SK-N-SH (cell line): ENCODE results near the gene POC1B. TPM values are rescaled to one million over a fixed set of nuclear protein-coding genes. Genes with fewer than 3 reads are reported as not detected.
A peak's percentile ranks its signal among the peaks of the same experiment; 100 is the strongest.
"Not testable (repeated sequence)": the region's sequence is repeated elsewhere in the genome, so short reads cannot be mapped to it uniquely, and the experiment has no call there.

Experiments
- CTCF ChIA-PET: fragments of 300-600, 350-600 bp; formaldehyde crosslinking; extraction: SDS; loops from one replicate; lab custom pipeline; 2021; lab: Yijun Ruan, JAX
- POLR2A ChIA-PET: fragments of 350-600 bp; sonication (Branson Sonifier 250); formaldehyde crosslinking; extraction: SDS; loops from one replicate; lab custom pipeline; 2020; ENCODE audit warnings: antibody characterized with exemption, inconsistent platforms; lab: Yijun Ruan, JAX
- DNase-seq: peaks from one replicate; pipeline ENCODE4 v3.0.0; 2012
- H2AFZ ChIP-seq: fragments of 200-600 bp; sonication (generic); 2 replicates; pipeline ENCODE4 v1.8.1; 2016; ENCODE audit warnings: antibody characterized with exemption, mild to moderate bottlenecking, low read depth
- H3F3A ChIP-seq: fragments of 200-600 bp; sonication (generic); replicated peaks from 2 replicates; pipeline ENCODE3; 2016; ENCODE audit warnings: antibody characterized with exemption, mild to moderate bottlenecking; ENCODE audit not compliant: insufficient read depth
- H3K27ac ChIP-seq, 2 experiments: fragments of 200-500 bp in 1 of 2; fragments of 200-600 bp in 1 of 2; sonication (Bioruptor generic) in 1 of 2; sonication (generic), shearing (Covaris generic) in 1 of 2; 2 replicates each; pipeline versions ENCODE4 v1.5.1 to v1.6.1; 2014 to 2016; ENCODE audit warnings: low read depth in 2 of 2, inconsistent platforms in 1 of 2, low read length in 1 of 2, mild to moderate bottlenecking in 1 of 2, mixed read lengths in 1 of 2
- H3K27me3 ChIP-seq: fragments of 200-600 bp; sonication (generic), shearing (Covaris generic); 2 replicates; pipeline ENCODE4 v1.6.1; 2016; ENCODE audit warnings: mixed run types; ENCODE audit not compliant: insufficient read depth
- H3K36me3 ChIP-seq, 2 experiments: fragments of 200-500 bp in 1 of 2; fragments of 200-600 bp in 1 of 2; sonication (Bioruptor generic) in 1 of 2; sonication (generic) in 1 of 2; replicated peaks in 1 of 2; 2 replicates each; pipeline versions ENCODE3 to v1.5.1; 2014 to 2016; ENCODE audit warnings: low read length in 1 of 2, mild to moderate bottlenecking in 1 of 2; ENCODE audit not compliant: insufficient read depth in 2 of 2, control insufficient read depth in 1 of 2
- H3K4me1 ChIP-seq, 2 experiments: fragments of 200-500 bp in 1 of 2; fragments of 200-600 bp in 1 of 2; sonication (Bioruptor generic) in 1 of 2; sonication (generic), shearing (Covaris generic) in 1 of 2; 2 replicates each; pipeline versions ENCODE4 v1.5.1 to v1.6.1; 2014 to 2016; ENCODE audit warnings: low read depth in 1 of 2, low read length in 1 of 2, mixed run types in 1 of 2; ENCODE audit not compliant: insufficient read depth in 2 of 2, control insufficient read depth in 1 of 2
- H3K4me2 ChIP-seq: fragments of 200-600 bp; sonication (generic), shearing (Covaris generic); 2 replicates; pipeline ENCODE4 v1.6.1; 2017; ENCODE audit warnings: mixed run types
- H3K4me3 ChIP-seq, 2 experiments: fragments of 200-500 bp in 1 of 2; fragments of 200-600 bp in 1 of 2; sonication (Bioruptor generic) in 1 of 2; sonication (generic), shearing (Covaris generic) in 1 of 2; 2 replicates each; pipeline versions ENCODE4 v1.5.1 to v1.8.1; 2014 to 2016; ENCODE audit warnings: low read depth in 2 of 2, inconsistent platforms in 1 of 2, low read length in 1 of 2, mild to moderate bottlenecking in 1 of 2, mixed read lengths in 1 of 2, moderate library complexity in 1 of 2
- H3K79me2 ChIP-seq: fragments of 200-600 bp; sonication (generic); 2 replicates; pipeline ENCODE4 v1.8.1; 2017; ENCODE audit warnings: mild to moderate bottlenecking; ENCODE audit not compliant: insufficient read depth
- H3K9ac ChIP-seq: fragments of 200-600 bp; sonication (generic); 2 replicates; pipeline ENCODE4 v1.6.1; 2017; ENCODE audit warnings: mixed run types
- H3K9me2 ChIP-seq: fragments of 200-600 bp; sonication (generic); 2 replicates; pipeline ENCODE4 v1.6.1; 2017; ENCODE audit warnings: mixed run types
- H3K9me3 ChIP-seq: fragments of 200-600 bp; sonication (generic); 2 replicates; pipeline ENCODE4 v1.6.1; 2017; ENCODE audit warnings: mixed run types, mild to moderate bottlenecking, moderate library complexity
- H4K20me1 ChIP-seq: fragments of 200-600 bp; sonication (generic); 2 replicates; pipeline ENCODE4 v1.6.1; 2017; ENCODE audit warnings: mild to moderate bottlenecking, mixed run types; ENCODE audit not compliant: insufficient read depth
- CTCF ChIP-seq: fragments of 200-600 bp; sonication (generic); IDR thresholded peaks from 2 replicates; pipeline ENCODE4 v1.6.1; 2017; ENCODE audit warnings: antibody characterized with exemption, mild to moderate bottlenecking, moderate library complexity
- ELF1 ChIP-seq: IDR thresholded peaks from 2 replicates; pipeline ENCODE4 v1.4.0; 2012
- FOSL2 ChIP-seq: IDR thresholded peaks from 2 replicates; pipeline ENCODE4 v1.4.0; 2012; ENCODE audit warnings: low read depth, mild to moderate bottlenecking, moderate library complexity, borderline replicate concordance
- FOXJ3 ChIP-seq: sonication (generic); formaldehyde crosslinking; IDR thresholded peaks from 2 replicates; pipeline ENCODE4 v1.5.1; 2020; ENCODE audit warnings: mild to moderate bottlenecking, missing genetic modification reagents
- GABPA ChIP-seq: IDR thresholded peaks from 2 replicates; pipeline ENCODE4 v1.4.0; 2012; ENCODE audit warnings: low read depth, mild to moderate bottlenecking
- MEF2A ChIP-seq: IDR thresholded peaks from 2 replicates; pipeline ENCODE4 v1.4.0; 2012; ENCODE audit warnings: low read depth, borderline replicate concordance
- NFIC ChIP-seq: IDR thresholded peaks from 2 replicates; pipeline ENCODE4 v1.4.0; 2012; ENCODE audit warnings: borderline replicate concordance
- RAD21 ChIP-seq: IDR thresholded peaks from 2 replicates; pipeline ENCODE4 v1.6.1; 2012; ENCODE audit warnings: mild to moderate bottlenecking, low read length
- RFX5 ChIP-seq: IDR thresholded peaks from 2 replicates; pipeline ENCODE4 v1.6.1; 2012; ENCODE audit warnings: mild to moderate bottlenecking, improper control_type of control experiment, low read length
- SMC3 ChIP-seq: IDR thresholded peaks from 2 replicates; pipeline ENCODE4 v1.6.1; 2012; ENCODE audit warnings: low read depth, low read length, improper control_type of control experiment
- TAF1 ChIP-seq: IDR thresholded peaks from 2 replicates; pipeline ENCODE4 v1.6.1; 2012; ENCODE audit warnings: low read depth, mild to moderate bottlenecking, low read length, moderate library complexity, borderline replicate concordance
- TCF12 ChIP-seq: IDR thresholded peaks from 2 replicates; pipeline ENCODE4 v1.4.0; 2012
- TEAD4 ChIP-seq: IDR thresholded peaks from 2 replicates; pipeline ENCODE4 v1.4.0; 2012; ENCODE audit warnings: mild to moderate bottlenecking, borderline replicate concordance; ENCODE audit not compliant: insufficient read depth
- USF1 ChIP-seq: IDR thresholded peaks from 2 replicates; pipeline ENCODE4 v1.4.0; 2012; ENCODE audit warnings: low read depth, borderline replicate concordance
- USF2 ChIP-seq: fragments of 150-350 bp; IDR thresholded peaks from 2 replicates; pipeline ENCODE4 v1.6.1; 2017; ENCODE audit warnings: antibody characterized with exemption, low read length, low read depth, borderline replicate concordance
- YY1 ChIP-seq: IDR thresholded peaks from 2 replicates; pipeline ENCODE4 v1.4.0; 2012; ENCODE audit warnings: low read depth, mild to moderate bottlenecking
- ZBTB33 ChIP-seq: IDR thresholded peaks from 2 replicates; pipeline ENCODE4 v1.4.0; 2012; ENCODE audit warnings: low read depth, borderline replicate concordance
- WGBS: methylation state at CpG from one replicate; pipeline ENCODE4 v1.1.6; 2017; ENCODE audit warnings: low lambda C conversion rate; 5-methylcytosine and 5-hydroxymethylcytosine counted together
- polyA plus RNA-seq, 3 experiments: library from polyadenylated mRNA; depleted of rRNA; stranded (reverse); fragments of >200 nt; gene quantifications; 2 replicates each; pipeline ENCODE4 v1.2.3, GENCODE V29; 2012

The POC1B gene
- polyA plus RNA-seq, 1 of the 3 experiments (the other 2 are of a cell fraction), result 4.0 TPM

GRCh38 chr12:89459279-89459678, 66.6 kb downstream of the POC1B start:
- CTCF ChIA-PET, result interaction anchor here (0.7 to 14.0 kb wide), 17 partner anchors 11 to 1043 kb away, joined by 3 to 235 read pairs (median 4); partner anchors contain the start of gene GALNT4

GRCh38 chr12:89456565-89456964, 69.3 kb downstream of the POC1B start:
- Histone ChIP-seq H3K9me3 (no peaks in the 10 kb centered on the region), H3K79me2 (no peaks in the 10 kb centered on the region), H3K36me3 (no peaks in the 10 kb centered on the region), H3K4me2 (no peak overlapping the region), H3K9me2 (no peaks in the 10 kb centered on the region), H3F3A (peaks cover 8% of the 10 kb centered on the region), H4K20me1 (no peaks in the 10 kb centered on the region), H3K4me1 (peaks cover 24 to 43% of the 10 kb centered on the region in 2 experiments; a peak in 3 of 4 replicates), H3K9ac (no peak overlapping the region), H3K27ac (no peak overlapping the region), H2AFZ (no peak overlapping the region), H3K4me3 (no peak overlapping the region), H3K27me3 (no peaks in the 10 kb centered on the region)
- no peak for DNase-seq
- WGBS, result 91% methylated on average over 1 of the region's 1 CpG
- ChIA-PET CTCF (interaction anchor here (1.1 to 1.6 kb wide), 2 partner anchors 65 to 437 kb away, joined by 3 to 4 read pairs; no protein-coding TSS in a partner anchor), POLR2A (no interaction called here)
- TF ChIP-seq GABPA (no peak), RFX5 (no peak), TEAD4 (no peak), FOSL2 (no peak), ZBTB33 (no peak), ELF1 (no peak), TAF1 (no peak), YY1 (no peak), USF1 (no peak), USF2 (no peak), SMC3 (no peak), CTCF (no peak), TCF12 (no peak), FOXJ3 (CRISPR knock-in tag) (no peak), MEF2A (no peak), NFIC (no peak)

More at GRCh38 chr12:89459279-89459678, 66.6 kb downstream of the POC1B start:
- H3K9ac ChIP-seq, H3K27me3 ChIP-seq, H4K20me1 ChIP-seq, H2AFZ ChIP-seq, H3K4me3 ChIP-seq, DNase-seq, H3K4me2 ChIP-seq, H3F3A ChIP-seq, H3K36me3 ChIP-seq, H3K79me2 ChIP-seq, H3K9me3 ChIP-seq, H3K9me2 ChIP-seq, H3K27ac ChIP-seq: not testable (repeated sequence)
- peaks cover 10 to 16% of the 10 kb centered on the region in 2 experiments; a peak in 3 of 4 replicates for H3K4me1 ChIP-seq
- 62% methylated on average over 4 of the region's 4 CpGs for WGBS
- POLR2A ChIA-PET, result interaction anchor here (1.4 kb wide), 1 partner anchor 107 kb away, joined by 8 read pairs; the partner anchor contains the start of gene DUSP6
- TF ChIP-seq RAD21 (peak; percentile 28; the same call in 1 of the 2 replicates), CTCF (peak; percentile 57), SMC3 (peak; percentile 19; the same call in 1 of the 2 replicates)
